Measurements from ENCODE around the gene MAP4K2.

The MAP4K2 gene

GRCh38 chr11:64841592-64842365 lies 38.8 kb upstream of the MAP4K2 start:
- no peak for TF ChIP-seq CTCF (conservative IDR thresholded peaks at IDR 0.05)
- H3K27ac ChIP-seq: peak overlapping the region; percentile 88

- TF ChIP-seq CTCF (conservative IDR thresholded peaks at IDR 0.05): peak; percentile 37
- peak overlapping the region; percentile 88; the same call in 1 of the 2 replicates for H3K27ac ChIP-seq
Observed at GRCh38 chr11:64839887-64840782, 37.1 kb upstream of the MAP4K2 start.

- H3K27ac ChIP-seq: no peak overlapping the region
- TF ChIP-seq CTCF (conservative IDR thresholded peaks at IDR 0.05): no peak
Observed at GRCh38 chr11:64839335-64839734, 36.3 kb upstream of the MAP4K2 start.

GRCh38 chr11:64838600-64839334 lies 35.8 kb upstream of the MAP4K2 start:
- TF ChIP-seq CTCF (conservative IDR thresholded peaks at IDR 0.05): no peak
- H3K27ac ChIP-seq: no peak overlapping the region

- 0 out of 2 replicates have a peak overlapping the region, but pooled peaks have one; percentile 6 for H3K27ac ChIP-seq
- TF ChIP-seq CTCF (conservative IDR thresholded peaks at IDR 0.05): no peak
Observed at GRCh38 chr11:64837887-64838351, 34.9 kb upstream of the MAP4K2 start.

GRCh38 chr11:64836448-64837072 lies 33.5 kb upstream of the MAP4K2 start:
- TF ChIP-seq CTCF (conservative IDR thresholded peaks at IDR 0.05): no peak
- no peak overlapping the region for H3K27ac ChIP-seq
